B cell (primary cell): ENCODE measurements around the gene HMBS. TPM values are rescaled to one million over a fixed set of nuclear protein-coding genes. Genes with fewer than 3 reads are reported as not detected.

Experiments used
- ATAC-seq: fragments of 200-7000 bp; cut with Tn5 transposase; one replicate; pipeline ENCODE4 v1.10.0; 2021; ENCODE audit warnings: low read depth, mild to moderate bottlenecking, moderate number of reproducible peaks, moderate library complexity
- CTCF ChIA-PET: fragments of 350-600 bp; sonication (Branson Sonifier 250); formaldehyde crosslinking; loops from one replicate; lab custom pipeline; 2021; ENCODE audit warnings: antibody characterized with exemption, inconsistent platforms; lab: Charles Lee
- POLR2A ChIA-PET: fragments of 350-600 bp; sonication (Branson Sonifier 250); formaldehyde crosslinking; loops from one replicate; lab custom pipeline; 2021; ENCODE audit warnings: antibody characterized with exemption; lab: Charles Lee
- DNase-seq: peaks from one replicate; pipeline ENCODE4 v3.0.0; 2013
- H2AFZ ChIP-seq: 2 replicates; pipeline ENCODE4 v1.6.1; 2012; ENCODE audit warnings: mild to moderate bottlenecking, low read depth, low read length; ENCODE audit not compliant: insufficient read depth, poor library complexity, severe bottlenecking
- H3K27ac ChIP-seq, 2 donors: 1 replicate in 1 of 2; 2 replicates in 1 of 2; pipeline ENCODE4 v1.5.1; 2012 to 2013; ENCODE audit warnings: low read length in 2 of 2, mild to moderate bottlenecking in 2 of 2, moderate library complexity in 1 of 2
- H3K27me3 ChIP-seq, 4 experiments: fragments of 200-600 bp in 1 of 4; sonication (generic) in 1 of 4; replicated peaks in 1 of 4; 1 replicate in 2 of 4; 2 replicates in 2 of 4; pipeline versions ENCODE4 v1.6.1 to v1.7.0; 2013 to 2016; ENCODE audit warnings: low read length in 3 of 4, mild to moderate bottlenecking in 2 of 4, mixed read lengths in 1 of 4, moderate library complexity in 1 of 4; ENCODE audit not compliant: insufficient read depth in 4 of 4, control insufficient read depth in 3 of 4; ENCODE audit errors: control extremely low read depth in 1 of 4
- H3K36me3 ChIP-seq, 2 experiments: replicated peaks in 1 of 2; 1 replicate in 1 of 2; 2 replicates in 1 of 2; pipeline versions ENCODE4 v1.6.1 to v1.7.1; 2013; ENCODE audit warnings: low read length in 1 of 2; ENCODE audit not compliant: insufficient read depth in 2 of 2, control insufficient read depth in 1 of 2; ENCODE audit errors: control extremely low read depth in 1 of 2, extremely low read depth in 1 of 2
- H3K4me1 ChIP-seq, 2 donors: fragments of 200-600 bp in 1 of 2; sonication (generic) in 1 of 2; 1 replicate in 1 of 2; 2 replicates in 1 of 2; pipeline versions ENCODE4 v1.5.1 to v1.6.1; 2013 to 2017; ENCODE audit warnings: low read length in 2 of 2; ENCODE audit not compliant: control insufficient read depth in 2 of 2, insufficient read depth in 2 of 2
- H3K4me2 ChIP-seq: replicated peaks from 2 replicates; pipeline ENCODE3; 2012; ENCODE audit warnings: mild to moderate bottlenecking, low read depth, low read length; ENCODE audit not compliant: poor library complexity, severe bottlenecking
- H3K4me3 ChIP-seq, 5 experiments: fragments of 200-600 bp in 1 of 5; sonication (generic) in 1 of 5; 1 replicate in 3 of 5; 2 replicates in 2 of 5; pipeline versions ENCODE4 v1.5.1 to v1.7.0; 2011 to 2016; ENCODE audit warnings: low read length in 4 of 5, mild to moderate bottlenecking in 4 of 5, low read depth in 2 of 5, control low read depth in 1 of 5, moderate library complexity in 1 of 5; ENCODE audit not compliant: insufficient read depth in 1 of 5; ENCODE audit errors: control extremely low read depth in 1 of 5, extremely low read depth in 1 of 5
- H3K79me2 ChIP-seq: fragments of 200-600 bp; sonication (generic); one replicate; pipeline ENCODE4 v1.6.0; 2016; ENCODE audit warnings: low read length; ENCODE audit not compliant: control insufficient read depth, insufficient read depth
- H3K9ac ChIP-seq: fragments of 200-600 bp; sonication (generic); 2 replicates; pipeline ENCODE4 v1.6.1; 2017; ENCODE audit warnings: mild to moderate bottlenecking, low read length, moderate library complexity
- H3K9me3 ChIP-seq, 3 donors: one replicate each; pipeline versions ENCODE4 v1.6.1 to v1.7.1; 2013; ENCODE audit warnings: low read length in 2 of 3; ENCODE audit not compliant: control insufficient read depth in 2 of 3, insufficient read depth in 1 of 3; ENCODE audit errors: control extremely low read depth in 1 of 3
- H4K20me1 ChIP-seq: 2 replicates; pipeline ENCODE4 v1.6.0; 2012; ENCODE audit warnings: mild to moderate bottlenecking, low read length; ENCODE audit not compliant: insufficient read depth, control insufficient read depth, poor library complexity, severe bottlenecking
- H3K27ac Mint-ChIP-seq: one replicate; pipeline ENCODE4 v1.8.0; 2021; ENCODE audit warnings: mixed read lengths
- H3K27me3 Mint-ChIP-seq: one replicate; pipeline ENCODE4 v1.8.0; 2021; ENCODE audit warnings: mixed read lengths
- H3K4me1 Mint-ChIP-seq: one replicate; pipeline ENCODE4 v1.8.0; 2021; ENCODE audit warnings: mixed read lengths
- H3K4me3 Mint-ChIP-seq: one replicate; pipeline ENCODE4 v1.8.0; 2021; ENCODE audit warnings: mixed read lengths
- H3K9me3 Mint-ChIP-seq: one replicate; pipeline ENCODE4 v1.8.0; 2022; ENCODE audit warnings: mixed read lengths; ENCODE audit not compliant: insufficient read depth
- EZH2 ChIP-seq: IDR thresholded peaks from 2 replicates; pipeline ENCODE4 v1.6.1; 2012; ENCODE audit warnings: borderline replicate concordance, low read depth, mild to moderate bottlenecking, moderate library complexity, low read length; ENCODE audit not compliant: insufficient read depth, poor library complexity, severe bottlenecking
- WGBS: methylation state at CpG from one replicate; pipeline ENCODE4 v1.1.5; 2013; ENCODE audit warnings: missing lambda C conversion rate; ENCODE audit not compliant: insufficient coverage; 5-methylcytosine and 5-hydroxymethylcytosine counted together
- intact Hi-C: fragments of 100-400 bp; cut with micrococcal nuclease; formaldehyde crosslinking; loops from one replicate; pipeline ENCODE4 v1.10.0; 2022
- polyA plus RNA-seq: library from polyadenylated mRNA; depleted of rRNA; stranded (reverse); fragments of >200 nt; gene quantifications from 2 replicates; pipeline ENCODE4 v1.2.3, GENCODE V29; 2012
- total RNA-seq, 2 donors: library from RNA; stranded (reverse); fragments of 120-200 nt in 1 of 2; gene quantifications; 1 replicate in 1 of 2; 2 replicates in 1 of 2; pipeline versions ENCODE4 v1.2.3 to v1.2.4, GENCODE V29; 2013 to 2022
- TF ChIP-seq, protein P1 (sequence below): fragments of 200-600 bp; IDR thresholded peaks from one replicate; pipeline ENCODE4 v1.8.0; 2022; ENCODE audit warnings: antibody characterized with exemption, mild to moderate bottlenecking

HMBS gene
- total and polyA plus RNA-seq, 2 donors (not counting 1 experiment from before 2014, with no cell fraction given), result 7.6 to 17.7 TPM

DNA sequence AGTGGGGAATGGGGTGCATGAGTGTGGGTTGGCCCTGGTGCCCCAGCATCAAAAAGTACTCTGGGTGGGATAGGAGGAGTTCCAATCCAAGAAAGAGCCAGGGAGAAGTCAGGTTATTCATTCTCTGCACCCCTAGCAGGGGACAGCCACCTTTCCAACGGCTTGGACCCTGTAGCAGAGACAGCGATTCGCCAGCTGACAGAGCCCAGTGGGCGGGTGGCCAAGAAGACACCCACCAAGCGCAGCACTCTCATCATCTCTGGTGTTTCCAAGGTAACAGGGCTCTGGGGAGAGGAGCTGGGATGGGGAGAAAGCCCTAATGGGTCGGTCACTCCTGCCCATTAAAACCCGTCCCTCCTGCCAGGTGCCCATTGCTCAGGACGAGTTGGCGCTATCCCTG is 29.0 kb downstream of the HMBS start:
- Mint-ChIP-seq H3K4me3 (no peak overlapping the region), H3K4me1 (peaks cover 16% of the 10 kb centered on the region), H3K27me3 (no peaks in the 10 kb centered on the region), H3K9me3 (no peaks in the 10 kb centered on the region), H3K27ac (no peak overlapping the region)
- no peak overlapping the region for H3K4me3 ChIP-seq
- H4K20me1 ChIP-seq, result peaks cover 2% of the 10 kb centered on the region
- H3K36me3 ChIP-seq, result peaks cover 0 to 22% of the 10 kb centered on the region in 2 experiments
- ATAC-seq, result no peak
- no peak overlapping the region for H2AFZ ChIP-seq
- 98% methylated on average over 9 of the region's 9 CpGs for WGBS
- no peak for DNase-seq
- H3K4me2 ChIP-seq, result no peak overlapping the region
- CTCF ChIA-PET, result no interaction called here
- no peak overlapping the region for H3K9ac ChIP-seq
- peaks cover 4 to 18% of the 10 kb centered on the region in 2 donors for H3K4me1 ChIP-seq
- no peak overlapping the region for H3K27ac ChIP-seq
- H3K9me3 ChIP-seq, result no peaks in the 10 kb centered on the region
- POLR2A ChIA-PET, result no interaction called here
- H3K79me2 ChIP-seq, result no peaks in the 10 kb centered on the region
- intact Hi-C loops, result no loop called here
- TF ChIP-seq, protein P1, sequence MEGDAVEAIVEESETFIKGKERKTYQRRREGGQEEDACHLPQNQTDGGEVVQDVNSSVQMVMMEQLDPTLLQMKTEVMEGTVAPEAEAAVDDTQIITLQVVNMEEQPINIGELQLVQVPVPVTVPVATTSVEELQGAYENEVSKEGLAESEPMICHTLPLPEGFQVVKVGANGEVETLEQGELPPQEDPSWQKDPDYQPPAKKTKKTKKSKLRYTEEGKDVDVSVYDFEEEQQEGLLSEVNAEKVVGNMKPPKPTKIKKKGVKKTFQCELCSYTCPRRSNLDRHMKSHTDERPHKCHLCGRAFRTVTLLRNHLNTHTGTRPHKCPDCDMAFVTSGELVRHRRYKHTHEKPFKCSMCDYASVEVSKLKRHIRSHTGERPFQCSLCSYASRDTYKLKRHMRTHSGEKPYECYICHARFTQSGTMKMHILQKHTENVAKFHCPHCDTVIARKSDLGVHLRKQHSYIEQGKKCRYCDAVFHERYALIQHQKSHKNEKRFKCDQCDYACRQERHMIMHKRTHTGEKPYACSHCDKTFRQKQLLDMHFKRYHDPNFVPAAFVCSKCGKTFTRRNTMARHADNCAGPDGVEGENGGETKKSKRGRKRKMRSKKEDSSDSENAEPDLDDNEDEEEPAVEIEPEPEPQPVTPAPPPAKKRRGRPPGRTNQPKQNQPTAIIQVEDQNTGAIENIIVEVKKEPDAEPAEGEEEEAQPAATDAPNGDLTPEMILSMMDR, result no peak
- TF ChIP-seq EZH2, result no peak
- H3K27me3 ChIP-seq, result no peaks in the 10 kb centered on the region

DNA sequence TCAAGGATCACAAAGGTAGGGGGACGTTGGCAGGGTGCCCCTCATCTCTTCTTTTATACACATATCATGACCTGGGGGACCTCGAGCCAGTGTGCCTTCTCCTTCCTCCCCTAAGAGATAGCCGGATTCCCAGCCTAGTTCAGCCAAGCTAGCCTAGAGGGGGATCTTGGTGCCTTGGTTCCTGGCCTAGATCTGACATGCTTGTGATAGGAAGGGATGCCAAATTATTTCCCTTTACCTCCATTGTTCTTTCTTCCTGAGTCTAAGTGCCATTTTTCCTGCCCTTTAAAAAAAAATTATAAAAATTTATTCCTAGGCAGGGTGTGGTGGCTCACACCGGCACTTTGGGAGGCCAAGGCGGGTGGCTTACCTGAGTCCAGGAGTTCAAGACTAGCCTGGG is 29.7 kb downstream of the HMBS start:
- Histone ChIP-seq H3K9me3 (no peaks in the 10 kb centered on the region), H2AFZ (no peak overlapping the region), H3K4me2 (no peak overlapping the region), H3K9ac (no peak overlapping the region), H3K4me3 (no peak overlapping the region), H4K20me1 (no peaks in the 10 kb centered on the region), H3K4me1 (peaks cover 0 to 12% of the 10 kb centered on the region in 2 donors), H3K27ac (no peak overlapping the region), H3K36me3 (peaks cover 0 to 22% of the 10 kb centered on the region in 2 experiments), H3K79me2 (no peaks in the 10 kb centered on the region), H3K27me3 (no peaks in the 10 kb centered on the region)
- TF ChIP-seq EZH2, result no peak
- TF ChIP-seq, protein P1, result no peak
- ChIA-PET CTCF (no interaction called here), POLR2A (no interaction called here)
- Mint-ChIP-seq H3K4me1 (peaks cover 10% of the 10 kb centered on the region), H3K27ac (no peak overlapping the region), H3K4me3 (no peak overlapping the region), H3K9me3 (no peaks in the 10 kb centered on the region), H3K27me3 (no peaks in the 10 kb centered on the region)
- ATAC-seq, result no peak
- intact Hi-C loops, result no loop called here
- no peak for DNase-seq
- 86% methylated on average over 1 of the region's 5 CpGs for WGBS
